HepG2 (cell line): ENCODE measurements around the gene CRISP3. TPM values are rescaled to one million over a fixed set of nuclear protein-coding genes. Genes with fewer than 3 reads are reported as not detected.

Experiments used
- ATAC-seq: fragments of 200-7000 bp; cut with Tn5 transposase; 3 replicates; pipeline ENCODE4 v1.9.1; 2020; ENCODE audit warnings: mild to moderate bottlenecking, moderate library complexity
- BruUV-seq: library from RNA; stranded (reverse); fragments of 400-500 nt; replicated peaks from 2 replicates; lab custom pipeline; 2021; lab: Mats Ljungman, UMichigan
- CTCF ChIA-PET: fragments of 300-600 bp; formaldehyde crosslinking; extraction: SDS; loops from one replicate; lab custom pipeline; 2021; ENCODE audit warnings: low total read pairs, inconsistent platforms, low intra/inter-chr PET ratio; lab: Yijun Ruan, JAX
- POLR2A ChIA-PET: fragments of 350-600 bp; sonication (Branson Sonifier 250); formaldehyde crosslinking; loops from one replicate; lab custom pipeline; 2020; ENCODE audit warnings: antibody characterized with exemption, inconsistent platforms; lab: Yijun Ruan, JAX
- DNase-seq: peaks from one replicate; pipeline ENCODE4 v3.0.0-alpha.2; 2015; ENCODE audit warnings: low spot score
- FAIRE-seq: peaks from 3 replicates; lab custom pipeline; 2011; peaks lifted over from hg19 to GRCh38; lab: Jason Lieb, UNC
- H2AFZ ChIP-seq: one replicate; pipeline ENCODE4 v1.6.1; 2011; ENCODE audit warnings: low read length, inconsistent platforms
- H3K27ac ChIP-seq: fragments of 300-600 bp; 3 replicates; pipeline ENCODE4 v1.8.0; 2011; ENCODE audit warnings: mixed run types, mild to moderate bottlenecking, mixed read lengths, low read length, inconsistent platforms; ENCODE audit not compliant: insufficient read depth; ENCODE audit errors: extremely low read length
- H3K27me3 ChIP-seq, 2 experiments: fragments of 200-600 bp in 1 of 2; 2 replicates in 1 of 2; 3 replicates in 1 of 2; pipeline versions ENCODE4 v1.6.0 to v1.8.0; 2011; ENCODE audit warnings: low read length in 2 of 2, mild to moderate bottlenecking in 2 of 2, moderate library complexity in 2 of 2, inconsistent platforms in 1 of 2; ENCODE audit not compliant: insufficient read depth in 2 of 2, control insufficient read depth in 1 of 2
- H3K36me3 ChIP-seq, 2 experiments: fragments of 200-600 bp in 1 of 2; replicated peaks in 1 of 2; 2 replicates in 1 of 2; 3 replicates in 1 of 2; pipeline versions ENCODE4 v1.5.1 to v1.8.0; 2011; ENCODE audit warnings: low read length in 2 of 2, inconsistent platforms in 1 of 2; ENCODE audit not compliant: insufficient read depth in 2 of 2, control insufficient read depth in 1 of 2
- H3K4me1 ChIP-seq: 2 replicates; pipeline ENCODE4 v1.5.1; 2012; ENCODE audit warnings: low read length, inconsistent platforms; ENCODE audit not compliant: insufficient read depth
- H3K4me2 ChIP-seq: 2 replicates; pipeline ENCODE4 v1.6.0; 2011; ENCODE audit warnings: low read depth, low read length, inconsistent platforms
- H3K4me3 ChIP-seq, 3 experiments: fragments of 200-600 bp in 1 of 3; sonication (generic), shearing (Covaris generic) in 1 of 3; replicated peaks in 1 of 3; 2 replicates each; pipeline ENCODE4 v1.5.1; 2011 to 2016; ENCODE audit warnings: low read length in 3 of 3, inconsistent platforms in 2 of 3, low read depth in 2 of 3, mild to moderate bottlenecking in 2 of 3, control low read depth in 1 of 3, mixed read lengths in 1 of 3; ENCODE audit not compliant: insufficient read depth in 1 of 3
- H3K79me2 ChIP-seq: one replicate; pipeline ENCODE4 v1.6.1; 2011; ENCODE audit warnings: low read length, inconsistent platforms; ENCODE audit not compliant: insufficient read depth
- H3K9ac ChIP-seq: 2 replicates; pipeline ENCODE4 v1.6.0; 2011; ENCODE audit warnings: mild to moderate bottlenecking, low read depth, low read length, inconsistent platforms; ENCODE audit not compliant: insufficient read depth
- H3K9me3 ChIP-seq: 2 replicates; pipeline ENCODE4 v1.5.1; 2012; ENCODE audit warnings: mild to moderate bottlenecking, low read length
- H4K20me1 ChIP-seq: 2 replicates; pipeline ENCODE4 v1.6.0; 2011; ENCODE audit warnings: inconsistent platforms, mild to moderate bottlenecking, low read length, moderate library complexity; ENCODE audit not compliant: insufficient read depth
- CEBPB ChIP-seq: IDR thresholded peaks from 2 replicates; pipeline ENCODE4 v1.6.1; 2011; ENCODE audit warnings: low read depth, low read length, improper control_type of control experiment, borderline replicate concordance
- RFXANK ChIP-seq: IDR thresholded peaks from 2 replicates; pipeline ENCODE4 v1.6.1; 2016
- TEAD3 ChIP-seq: optimal IDR thresholded peaks from 2 replicates; pipeline ENCODE3; 2016; ENCODE audit warnings: borderline replicate concordance
- THAP11 ChIP-seq: IDR thresholded peaks from 2 replicates; pipeline ENCODE4 v1.6.1; 2016; ENCODE audit warnings: missing biosample characterization, missing genetic modification reagents
- ZFX ChIP-seq: sonication (generic); formaldehyde crosslinking; IDR thresholded peaks from 2 replicates; pipeline ENCODE4 v1.4.0; 2020; ENCODE audit warnings: mild to moderate bottlenecking, low read depth, missing genetic modification reagents, moderate library complexity
- ZNF160 ChIP-seq: sonication (generic); formaldehyde crosslinking; IDR thresholded peaks from 2 replicates; pipeline ENCODE4 v1.8.0; 2022; ENCODE audit warnings: mild to moderate bottlenecking, inconsistent platforms, missing genetic modification reagents
- WGBS: methylation state at CpG from one replicate; pipeline ENCODE4 v1.1.6; 2017; ENCODE audit warnings: low lambda C conversion rate; 5-methylcytosine and 5-hydroxymethylcytosine counted together
- in situ Hi-C: cut with HindIII; loops from 2 replicates; pipeline ENCODE4 v1.10.0; 2017; ENCODE audit warnings: low pct_unique_long_range_greater_than_20kb; ENCODE audit not compliant: extremely low pct_ligation_motif_present
- intact Hi-C: fragments of 100-400 bp; cut with micrococcal nuclease; formaldehyde crosslinking; loops from one replicate; pipeline ENCODE4 v1.10.0; 2022; ENCODE audit not compliant: unreplicated experiment
- polyA plus RNA-seq, 8 experiments: library from polyadenylated mRNA; depleted of rRNA in 3 of 8; stranded (reverse) in 7 of 8; unstranded in 1 of 8; fragments of >200 nt; fragmentation: Illumina TruSeq in 4 of 8; extraction: Trizol in 4 of 8; gene quantifications; 2 replicates each; pipeline versions ENCODE4 v1.2.1 to v1.2.3, GENCODE V29; 2011 to 2016; ENCODE audit warnings: low read depth in 4 of 8, missing spikeins in 1 of 8, mixed read lengths in 1 of 8; ENCODE audit not compliant: insufficient read depth in 1 of 8
- total RNA-seq, 5 experiments: library from RNA; depleted of rRNA; stranded (reverse); fragments of >200 nt; fragmentation: Illumina TruSeq; extraction: Trizol; gene quantifications; 2 replicates each; pipeline ENCODE4 v1.2.3, GENCODE V29; 2016; ENCODE audit warnings: low read depth in 1 of 5

Gene CRISP3
- total and polyA plus RNA-seq, 2 of the 13 experiments (the other 11 are each of a cell fraction or from before 2014, with no cell fraction given): not detected

- CTCF ChIA-PET: no interaction called here
- no TSS peak for BruUV-seq
- ATAC-seq (no peak), DNase-seq (no peak), FAIRE-seq (no peak)
- Histone ChIP-seq H3K27me3 (no peaks in the 10 kb centered on the region), H4K20me1 (no peaks in the 10 kb centered on the region), H3K9ac (no peak overlapping the region), H3K79me2 (no peaks in the 10 kb centered on the region), H3K36me3 (no peaks in the 10 kb centered on the region), H3K4me1 (no peaks in the 10 kb centered on the region), H3K4me2 (no peak overlapping the region), H3K9me3 (no peaks in the 10 kb centered on the region; the same call in 1 of the 2 replicates), H3K27ac (no peak overlapping the region), H3K4me3 (no peak overlapping the region), H2AFZ (no peak overlapping the region)
- TF ChIP-seq RFXANK (no peak), ZNF160 (peak; percentile 99), TEAD3 (CRISPR knock-in tag) (no peak), ZFX (CRISPR knock-in tag) (no peak)
- intact Hi-C loops (loop anchor here (10.0 kb wide), 1 partner anchor 691 kb away; no protein-coding TSS in a partner anchor), in situ Hi-C loops (no loop called here)
- WGBS: 0% methylated on average over 1 of the region's 1 CpG
- POLR2A ChIA-PET: no interaction called here
These were observed 50.7 kb downstream of the CRISP3 start for GRCh38 chr6:49693512-49693911.

- no peak overlapping the region for H2AFZ ChIP-seq
- intact Hi-C loops: loop anchor here (10.0 kb wide), 1 partner anchor 692 kb away; no protein-coding TSS in a partner anchor
- ChIA-PET CTCF (no interaction called here), POLR2A (no interaction called here)
- 2% methylated on average over 2 of the region's 2 CpGs for WGBS
- H3K9ac ChIP-seq: no peak overlapping the region
- no peaks in the 10 kb centered on the region; the same call in 1 of the 2 replicates for H3K9me3 ChIP-seq
- TF ChIP-seq THAP11 (CRISPR knock-in tag) (no peak), CEBPB (peak; percentile 86)
- H3K36me3 ChIP-seq: no peaks in the 10 kb centered on the region
- ATAC-seq (no peak), FAIRE-seq (no peak), DNase-seq (no peak)
- BruUV-seq: no TSS peak
- no peak overlapping the region for H3K27ac ChIP-seq
- H3K27me3 ChIP-seq: no peaks in the 10 kb centered on the region
- H3K4me2 ChIP-seq: no peak overlapping the region
- H4K20me1 ChIP-seq: no peaks in the 10 kb centered on the region
- H3K4me3 ChIP-seq: no peak overlapping the region
- in situ Hi-C loops: no loop called here
- no peaks in the 10 kb centered on the region for H3K4me1 ChIP-seq
- no peaks in the 10 kb centered on the region for H3K79me2 ChIP-seq
These were observed 51.7 kb downstream of the CRISP3 start for GRCh38 chr6:49692534-49692933.

Other genes starting within 250 kb of the CRISP3 start
- not detected in 2 replicates for gene GLYATL3, start 244.5 kb downstream of the CRISP3 start, total RNA-seq (2016; rRNA removed; fragmentation: Illumina TruSeq; extraction: Trizol)
- gene GLYATL3, start 244.5 kb downstream of the CRISP3 start, polyA plus RNA-seq (2011; rRNA removed): 0.05 TPM in 1 of 2 replicates, not detected in the other
- gene C6orf141, start 193.7 kb downstream of the CRISP3 start, total RNA-seq (2016; rRNA removed; fragmentation: Illumina TruSeq; extraction: Trizol): not detected in 2 replicates
- 0.07 and 0.12 TPM in 2 replicates for gene C6orf141, start 193.7 kb downstream of the CRISP3 start, polyA plus RNA-seq (2011; rRNA removed)
- gene RHAG, start 107.5 kb downstream of the CRISP3 start, total RNA-seq (2016; rRNA removed; fragmentation: Illumina TruSeq; extraction: Trizol): not detected in 2 replicates
- not detected in 2 replicates for gene RHAG, start 107.5 kb downstream of the CRISP3 start, polyA plus RNA-seq (2011; rRNA removed)
- gene CRISP2, start 30.8 kb downstream of the CRISP3 start, total RNA-seq (2016; rRNA removed; fragmentation: Illumina TruSeq; extraction: Trizol): not detected in 2 replicates
- not detected in 2 replicates for gene CRISP2, start 30.8 kb downstream of the CRISP3 start, polyA plus RNA-seq (2011; rRNA removed)
- gene PGK2, start 42.9 kb upstream of the CRISP3 start, total RNA-seq (2016; rRNA removed; fragmentation: Illumina TruSeq; extraction: Trizol): not detected in 2 replicates
- gene PGK2, start 42.9 kb upstream of the CRISP3 start, polyA plus RNA-seq (2011; rRNA removed): not detected in 2 replicates
- not detected in 2 replicates for gene CRISP1, start 122.1 kb upstream of the CRISP3 start, total RNA-seq (2016; rRNA removed; fragmentation: Illumina TruSeq; extraction: Trizol)
- not detected in 2 replicates for gene CRISP1, start 122.1 kb upstream of the CRISP3 start, polyA plus RNA-seq (2011; rRNA removed)
- not detected in 2 replicates for gene DEFB114, start 219.8 kb upstream of the CRISP3 start, total RNA-seq (2016; rRNA removed; fragmentation: Illumina TruSeq; extraction: Trizol)
- not detected in 2 replicates for gene DEFB114, start 219.8 kb upstream of the CRISP3 start, polyA plus RNA-seq (2011; rRNA removed)
- not detected in 2 replicates for gene DEFB113, start 225.2 kb upstream of the CRISP3 start, total RNA-seq (2016; rRNA removed; fragmentation: Illumina TruSeq; extraction: Trizol)
- gene DEFB113, start 225.2 kb upstream of the CRISP3 start, polyA plus RNA-seq (2011; rRNA removed): not detected in 2 replicates